Measurements from ENCODE around the gene NOL4L. TPM values are rescaled to one million over a fixed set of nuclear protein-coding genes. Genes with fewer than 3 reads are reported as not detected.

The NOL4L gene
- total and polyA plus RNA-seq, 8 donors, result 3.8 to 54.0 (median 15.0) TPM

GRCh38 chr20:32515631-32516101 is 69.5 kb downstream of the NOL4L start:
- peaks cover 0 to 14% (median 2%) of the 10 kb centered on the region in 4 donors for H3K36me3 ChIP-seq
- no peaks in the 10 kb centered on the region for H3K27me3 ChIP-seq
- intact Hi-C loops (cut with DNase I; ENCODE audit: low total_unique reads), result no loop called here
- H3K27ac ChIP-seq, result no peak overlapping the region
- no peaks in the 10 kb centered on the region for H3K9me3 ChIP-seq
- H3K4me3 ChIP-seq, result no peak overlapping the region
- peaks cover 13 to 27% (median 20%) of the 10 kb centered on the region in 4 donors for H3K4me1 ChIP-seq
- no peak for TF ChIP-seq EP300 (IDR thresholded peaks at IDR 0.05)
- TF ChIP-seq CTCF (IDR thresholded peaks at IDR 0.05), result no peak
- no peak for TF ChIP-seq POLR2AphosphoS5 (IDR thresholded peaks at IDR 0.05)
- WGBS, 5 donors, result 74 to 81% (median 77%) methylated on average over 10 of the region's 10 CpGs
- DNase-seq, result no peak

- peaks cover 0 to 14% (median 2%) of the 10 kb centered on the region in 4 donors for H3K36me3 ChIP-seq
- no peak overlapping the region for H3K27ac ChIP-seq
- 92 to 97% (median 95%) methylated on average over 12 of the region's 12 CpGs for WGBS, 5 donors
- no peaks in the 10 kb centered on the region for H3K9me3 ChIP-seq
- no peak overlapping the region for H3K4me3 ChIP-seq
- peaks cover 14 to 35% (median 26%) of the 10 kb centered on the region in 4 donors for H3K4me1 ChIP-seq
- no peak for DNase-seq
- intact Hi-C loops (cut with DNase I; ENCODE audit: low total_unique reads), result no loop called here
- no peak for TF ChIP-seq CTCF (IDR thresholded peaks at IDR 0.05)
- TF ChIP-seq POLR2AphosphoS5 (IDR thresholded peaks at IDR 0.05), result no peak
- TF ChIP-seq EP300 (IDR thresholded peaks at IDR 0.05), result no peak
- TF ChIP-seq POLR2A (IDR thresholded peaks at IDR 0.05), result no peak
- no peaks in the 10 kb centered on the region for H3K27me3 ChIP-seq
Measured at GRCh38 chr20:32514760-32515159, 70.4 kb downstream of the NOL4L start.

- intact Hi-C loops (cut with DNase I; ENCODE audit: low total_unique reads), result no loop called here
- 85 to 92% (median 88%) methylated on average over 18 of the region's 18 CpGs for WGBS, 5 donors
- TF ChIP-seq EP300 (IDR thresholded peaks at IDR 0.05), result no peak
- no peak for TF ChIP-seq CTCF (IDR thresholded peaks at IDR 0.05)
- no peak for TF ChIP-seq POLR2A (IDR thresholded peaks at IDR 0.05)
- TF ChIP-seq POLR2AphosphoS5 (IDR thresholded peaks at IDR 0.05), result no peak
- Histone ChIP-seq H3K4me3 (no peak overlapping the region), H3K4me1 (peaks cover 14 to 35% (median 30%) of the 10 kb centered on the region in 4 donors), H3K27me3 (no peaks in the 10 kb centered on the region), H3K27ac (no peak overlapping the region), H3K9me3 (no peaks in the 10 kb centered on the region), H3K36me3 (peaks cover 0 to under 1% (median under 1%) of the 10 kb centered on the region in 4 donors)
- DNase-seq, result no peak
Measured at GRCh38 chr20:32513031-32513866, 71.9 kb downstream of the NOL4L start.

- 71 to 90% (median 78%) methylated on average over 3 of the region's 3 CpGs for WGBS, 5 donors
- DNase-seq, result no peak
- intact Hi-C loops (cut with DNase I; ENCODE audit: low total_unique reads), result no loop called here
Measured at GRCh38 chr20:32512047-32512385, 73.1 kb downstream of the NOL4L start.

More at GRCh38 chr20:32512047-32512385, 73.1 kb downstream of the NOL4L start:
- Histone ChIP-seq H3K27ac (no peak overlapping the region), H3K9me3 (no peaks in the 10 kb centered on the region), H3K27me3 (no peaks in the 10 kb centered on the region), H3K4me3 (no peak overlapping the region), H3K36me3 (no peaks in the 10 kb centered on the region), H3K4me1 (peaks cover 8 to 33% (median 25%) of the 10 kb centered on the region in 4 donors)
- TF ChIP-seq POLR2A (IDR thresholded peaks at IDR 0.05), result no peak
